NCI-H82 treated with DMSO at 0.1 percent for 48 hours (cell line): Measurements from ENCODE around the gene MPLKIP.
"Not testable (repeated sequence)": the region's sequence is repeated elsewhere in the genome, so short reads cannot be mapped to it uniquely, and the experiment has no call there.

Experiments used
- DNase-seq: peaks from one replicate; lab custom pipeline; 2025; ENCODE audit not compliant: unreplicated experiment; lab: John Stamatoyannopoulos, UW

MPLKIP gene

GRCh38 chr7:40133561-40134427 is 628 bp downstream of the MPLKIP start:
- DNase-seq: no peak

DNA sequence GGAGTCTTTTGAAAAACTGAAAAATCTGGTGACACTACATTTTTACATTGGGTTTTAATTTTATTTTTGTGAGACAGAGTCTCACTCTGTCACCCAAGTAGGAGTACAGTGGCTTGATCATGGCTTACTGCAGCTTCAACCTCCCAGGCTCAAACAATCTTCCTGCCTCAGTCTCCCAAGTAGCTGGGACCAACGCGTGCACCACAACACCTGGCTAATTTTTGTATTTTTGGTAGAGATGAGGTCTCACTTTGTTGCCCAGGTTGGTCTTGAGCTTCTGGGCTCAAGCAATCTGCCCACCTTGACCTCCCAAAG is 11.5 kb downstream of the MPLKIP start:
- no peak for DNase-seq

- DNase-seq: not testable (repeated sequence)
Observed at GRCh38 chr7:40122100-40122939, 12.1 kb downstream of the MPLKIP start.

DNA sequence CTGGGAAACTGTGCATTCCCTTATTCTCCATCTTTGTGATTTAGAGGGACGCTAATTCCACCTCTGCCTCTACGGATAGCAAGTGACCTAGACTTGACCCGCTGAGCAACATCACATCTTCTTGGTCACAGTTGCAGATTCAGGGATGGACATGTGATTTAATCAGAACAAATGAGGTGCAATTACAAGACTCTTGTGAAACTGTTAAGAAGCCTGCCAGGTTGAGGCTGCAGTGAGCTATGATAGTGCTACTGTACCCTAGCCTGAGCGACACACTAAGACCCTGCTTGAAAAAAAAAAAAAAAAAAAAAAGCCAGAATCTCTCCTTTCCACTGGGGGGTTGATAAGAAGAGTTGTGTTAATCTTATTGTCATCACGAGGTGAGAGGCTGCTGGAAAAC is 14.4 kb downstream of the MPLKIP start:
- DNase-seq: no peak

GRCh38 chr7:40118201-40118600 is 16.2 kb downstream of the MPLKIP start:
- DNase-seq: not testable (repeated sequence)

GRCh38 chr7:40117199-40117598 is 17.2 kb downstream of the MPLKIP start:
- not testable (repeated sequence) for DNase-seq

DNA sequence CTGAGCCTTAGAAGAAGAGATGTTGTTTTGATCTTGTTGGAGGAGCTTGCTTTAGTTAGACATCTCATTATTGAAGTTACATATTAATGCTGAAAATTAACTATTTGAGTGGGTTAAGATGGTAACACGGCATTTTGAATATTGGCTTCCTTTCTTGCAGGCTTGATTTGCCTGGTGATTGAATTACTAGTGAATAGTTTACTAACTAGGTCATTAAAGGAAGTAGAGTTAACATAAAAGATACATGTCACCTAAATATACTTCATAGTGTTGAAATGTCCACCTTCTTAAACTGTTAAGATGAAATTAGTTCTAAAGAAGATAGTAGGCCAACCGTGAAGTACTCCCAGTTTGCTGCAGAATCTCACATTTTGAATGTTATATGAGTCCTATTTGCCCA is 18.5 kb downstream of the MPLKIP start:
- DNase-seq: no peak

DNA sequence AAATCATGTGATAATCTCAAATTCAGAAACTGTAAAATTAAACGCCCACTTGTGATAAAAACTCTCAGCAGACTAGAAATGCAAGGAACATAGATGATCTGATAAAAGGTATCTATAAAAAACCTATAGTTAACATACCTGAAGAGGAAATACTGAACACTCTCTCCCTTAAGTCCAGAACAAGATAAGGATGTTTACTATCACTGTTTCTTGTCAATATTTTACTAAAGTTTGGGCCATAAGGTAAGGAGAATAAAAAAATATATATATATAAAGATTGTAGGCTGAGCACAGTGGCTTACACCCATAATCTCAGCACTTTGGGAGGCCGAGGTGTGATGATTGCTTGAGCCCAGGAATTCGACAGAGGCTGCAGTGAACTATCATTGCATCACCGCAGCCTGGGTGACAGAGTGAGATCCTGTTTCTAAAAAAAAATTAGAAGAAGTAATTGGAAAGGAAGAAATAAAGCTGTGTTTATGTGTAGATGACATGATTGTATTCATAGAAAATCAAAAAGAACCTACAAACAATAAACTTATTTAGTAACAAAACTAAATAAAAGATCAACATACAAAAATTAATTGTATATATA is 28.4 kb downstream of the MPLKIP start:
- no peak for DNase-seq

- no peak for DNase-seq
Observed at GRCh38 chr7:40102897-40103296, 31.5 kb downstream of the MPLKIP start.

- DNase-seq: no peak
Observed at GRCh38 chr7:40101201-40101600, 33.2 kb downstream of the MPLKIP start.

GRCh38 chr7:40099837-40100236 is 34.6 kb downstream of the MPLKIP start:
- DNase-seq: no peak

- no peak for DNase-seq
Observed at GRCh38 chr7:40098810-40099209, 35.6 kb downstream of the MPLKIP start.

GRCh38 chr7:40097728-40098127 is 36.7 kb downstream of the MPLKIP start:
- DNase-seq: no peak

- no peak for DNase-seq
Observed at GRCh38 chr7:40095695-40096327, 38.6 kb downstream of the MPLKIP start.

- DNase-seq: no peak
Observed at GRCh38 chr7:40095230-40095629, 39.2 kb downstream of the MPLKIP start.

- DNase-seq: no peak
Observed at GRCh38 chr7:40093631-40094350, 40.6 kb downstream of the MPLKIP start.

DNA sequence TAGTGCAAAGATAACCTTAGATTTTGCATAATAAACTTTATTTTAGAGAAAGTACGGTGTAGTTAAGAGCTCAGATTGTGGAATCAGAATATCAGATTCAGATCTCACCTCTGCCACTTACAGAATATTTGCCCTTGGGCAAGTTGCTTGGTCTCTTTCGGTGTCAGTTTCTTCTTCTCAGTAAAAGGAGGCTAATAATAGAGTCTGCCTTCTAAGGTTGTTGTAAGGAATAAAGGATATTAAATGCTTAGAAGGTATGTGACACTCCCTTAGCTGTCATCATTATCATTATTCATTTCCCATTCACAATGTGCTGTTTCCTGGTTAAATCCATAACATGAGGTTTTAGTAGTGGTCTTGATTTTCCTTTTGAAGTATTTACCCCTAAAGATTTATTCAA is 42.2 kb downstream of the MPLKIP start:
- DNase-seq: no peak

- DNase-seq: no peak
Observed at GRCh38 chr7:40077849-40078248, 56.6 kb downstream of the MPLKIP start.
